Panc1 (cell line): ENCODE data around the gene REV3L. TPM values are rescaled to one million over a fixed set of nuclear protein-coding genes. Genes with fewer than 3 reads are reported as not detected.

ENCODE experiments used
- ATAC-seq: fragments of 200-7000 bp; cut with Tn5 transposase; 2 replicates; pipeline ENCODE4 v1.9.1; 2020; ENCODE audit warnings: mild to moderate bottlenecking, moderate library complexity
- BruUV-seq: library from RNA; stranded (reverse); fragments of 400-500 nt; replicated peaks from 2 replicates; lab custom pipeline; 2021; lab: Mats Ljungman, UMichigan
- CTCF ChIA-PET: fragments of 300-600 bp; sonication (Branson Sonifier 250); formaldehyde crosslinking; loops from one replicate; lab custom pipeline; 2022; ENCODE audit warnings: antibody characterized with exemption; lab: Charles Lee
- POLR2A ChIA-PET: fragments of 300-600 bp; sonication (Branson Sonifier 250); formaldehyde crosslinking; loops from one replicate; lab custom pipeline; 2022; ENCODE audit warnings: antibody characterized with exemption; lab: Charles Lee
- DNase-seq: peaks from one replicate; pipeline ENCODE4 v3.0.0-alpha.2; 2010; ENCODE audit warnings: low read depth, low spot score
- H3K27ac ChIP-seq: 2 replicates; pipeline ENCODE4 v1.5.1; 2011; ENCODE audit warnings: mild to moderate bottlenecking, low read length, inconsistent platforms
- H3K27me3 ChIP-seq: fragments of 200-500 bp; sonication (Bioruptor generic); 2 replicates; pipeline ENCODE4 v1.6.0; 2014; ENCODE audit warnings: low read length, inconsistent platforms; ENCODE audit not compliant: control insufficient read depth, insufficient read depth
- H3K36me3 ChIP-seq: fragments of 200-500 bp; sonication (Bioruptor generic); 2 replicates; pipeline ENCODE4 v1.5.1; 2014; ENCODE audit warnings: inconsistent platforms, mild to moderate bottlenecking, low read length, moderate library complexity; ENCODE audit not compliant: control insufficient read depth, insufficient read depth
- H3K4me1 ChIP-seq: 2 replicates; pipeline ENCODE4 v1.5.1; 2011; ENCODE audit warnings: inconsistent platforms, mild to moderate bottlenecking, low read length, moderate library complexity; ENCODE audit not compliant: control insufficient read depth, insufficient read depth
- H3K4me3 ChIP-seq, 2 experiments: 2 replicates each; pipeline ENCODE4 v1.5.1; 2011 to 2012; ENCODE audit warnings: low read depth in 2 of 2, low read length in 2 of 2, mild to moderate bottlenecking in 2 of 2, inconsistent platforms in 1 of 2, moderate library complexity in 1 of 2
- H3K9me3 ChIP-seq: fragments of 200-500 bp; sonication (Bioruptor generic); 2 replicates; pipeline ENCODE4 v1.5.1; 2014; ENCODE audit warnings: low read depth, mild to moderate bottlenecking, inconsistent platforms, low read length, moderate library complexity; ENCODE audit not compliant: control insufficient read depth, insufficient read depth
- CTCF ChIP-seq: fragments of 450-650 bp; IDR thresholded peaks from 2 replicates; pipeline ENCODE4 v1.5.1; 2017; ENCODE audit warnings: mild to moderate bottlenecking
- POLR2AphosphoS5 ChIP-seq: IDR thresholded peaks from 2 replicates; pipeline ENCODE4 v1.6.1; 2012; ENCODE audit warnings: mild to moderate bottlenecking, low read depth, low read length, moderate library complexity
- REST ChIP-seq, 2 experiments: IDR thresholded peaks; 2 replicates each; pipeline ENCODE4 v1.6.1; 2011 to 2012; ENCODE audit warnings: low read depth in 2 of 2, control low read depth in 1 of 2, low read length in 1 of 2, mild to moderate bottlenecking in 1 of 2, moderate library complexity in 1 of 2; ENCODE audit not compliant: insufficient read depth in 1 of 2
- SIN3A ChIP-seq: IDR thresholded peaks from 2 replicates; pipeline ENCODE4 v1.6.1; 2012; ENCODE audit warnings: low read depth, mild to moderate bottlenecking, low read length, moderate library complexity, borderline replicate concordance; ENCODE audit not compliant: insufficient read depth
- TCF7L2 ChIP-seq: IDR thresholded peaks from 2 replicates; pipeline ENCODE4 v1.6.1; 2011; ENCODE audit warnings: mild to moderate bottlenecking, low read depth, low read length, inconsistent platforms
- in situ Hi-C: cut with HindIII; loops from 2 replicates; pipeline ENCODE4 v1.10.0; 2016; ENCODE audit warnings: low sequenced_read_pairs, low pct_unique_long_range_greater_than_20kb
- intact Hi-C: fragments of 100-400 bp; cut with micrococcal nuclease; formaldehyde crosslinking; loops from one replicate; pipeline ENCODE4 v1.10.0; 2022; ENCODE audit not compliant: unreplicated experiment
- total RNA-seq: library from RNA; stranded (reverse); gene quantifications from one replicate; pipeline ENCODE4 v1.2.1, GENCODE V29; 2021; ENCODE audit not compliant: unreplicated experiment

Gene REV3L
- total RNA-seq, 1 experiment from 2014 or later, result 44.8 TPM

DNA sequence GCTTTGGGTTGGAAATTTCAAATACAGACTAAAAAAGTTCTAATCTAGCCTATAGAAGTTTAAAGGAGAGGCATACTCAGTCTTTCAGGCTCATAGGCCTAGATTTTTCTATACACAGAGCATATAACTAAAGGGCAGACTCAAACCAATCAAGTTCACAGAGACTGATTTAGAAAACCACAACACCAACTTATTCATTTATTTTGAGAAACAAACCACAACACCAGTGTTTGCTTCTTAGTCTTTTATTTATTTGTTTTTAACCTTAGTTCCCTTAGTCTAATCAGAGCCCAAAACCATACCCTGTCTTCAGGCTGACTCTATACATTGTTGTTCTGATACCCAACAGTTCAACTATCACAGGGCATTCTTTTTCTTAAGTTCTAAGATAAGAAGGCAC is 103.7 kb downstream of the REV3L start:
- Histone ChIP-seq H3K27me3 (no peaks in the 10 kb centered on the region), H3K9me3 (no peaks in the 10 kb centered on the region), H3K4me1 (no peaks in the 10 kb centered on the region), H3K36me3 (peaks cover 42% of the 10 kb centered on the region), H3K4me3 (no peak overlapping the region), H3K27ac (no peak overlapping the region)
- ChIA-PET POLR2A (no interaction called here), CTCF (no interaction called here)
- in situ Hi-C loops (no loop called here), intact Hi-C loops (no loop called here)
- no peak for ATAC-seq
- no peak for DNase-seq
- no TSS peak for BruUV-seq
- TF ChIP-seq POLR2AphosphoS5, result no peak
- no peak for TF ChIP-seq REST (IDR thresholded peaks at IDR 0.05; ENCODE audit: insufficient read depth in 1 of 2, low read depth in 2 of 2, low read length in 1 of 2)
- no peak for TF ChIP-seq TCF7L2
- no peak for TF ChIP-seq CTCF
- TF ChIP-seq SIN3A, result no peak

DNA sequence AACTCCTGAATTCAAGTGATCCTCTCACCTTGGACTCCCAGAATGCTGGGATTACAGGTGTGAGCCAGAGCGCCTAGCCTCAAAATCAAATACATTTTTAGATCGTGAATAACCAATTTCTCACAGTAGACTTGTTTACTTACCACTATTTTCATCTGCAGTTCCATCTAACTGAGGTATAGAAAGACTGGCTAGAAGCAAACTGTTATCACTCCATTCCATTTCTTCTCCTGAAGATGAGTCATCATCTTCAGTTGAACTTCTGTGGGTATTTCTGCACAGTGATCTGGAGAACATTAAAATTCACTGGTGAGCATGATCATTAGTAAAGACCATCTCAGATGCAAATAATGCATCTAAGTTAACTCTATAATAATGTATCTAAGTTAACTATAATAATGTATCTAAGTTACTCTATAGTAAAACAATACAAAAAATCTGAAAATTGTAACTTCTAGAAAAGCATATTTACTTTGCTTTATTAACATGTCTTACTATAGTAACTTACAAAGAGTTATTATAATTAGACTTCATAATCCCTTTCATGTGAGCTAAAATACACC is 105.4 kb downstream of the REV3L start:
- ChIA-PET CTCF (no interaction called here), POLR2A (no interaction called here)
- no peak for DNase-seq
- no peak overlapping the region for H3K27ac ChIP-seq
- in situ Hi-C loops (no loop called here), intact Hi-C loops (no loop called here)
- no peak for ATAC-seq
- H3K9me3 ChIP-seq, result no peaks in the 10 kb centered on the region
- H3K36me3 ChIP-seq, result peaks cover 45% of the 10 kb centered on the region
- no peak overlapping the region for H3K4me3 ChIP-seq
- no peaks in the 10 kb centered on the region for H3K4me1 ChIP-seq
- no peak for TF ChIP-seq CTCF
- no peak for TF ChIP-seq SIN3A
- no peak for TF ChIP-seq POLR2AphosphoS5
- TF ChIP-seq REST (IDR thresholded peaks at IDR 0.05; ENCODE audit: insufficient read depth in 1 of 2, low read depth in 2 of 2, low read length in 1 of 2), result no peak
- TF ChIP-seq TCF7L2, result no peak
- no peaks in the 10 kb centered on the region for H3K27me3 ChIP-seq
- no TSS peak for BruUV-seq
